OCI-LY1 (cell line): Measurements from ENCODE around the gene THAP6.

Experiments used
- H2AFZ ChIP-seq: fragments of 200-600 bp; sonication (generic), shearing (Covaris generic); 2 replicates; pipeline ENCODE4 v1.6.0; 2014; ENCODE audit warnings: antibody characterized with exemption, mild to moderate bottlenecking, low read length
- H3F3A ChIP-seq: fragments of 200-600 bp; sonication (generic), shearing (Covaris generic); 2 replicates; pipeline ENCODE4 v1.6.0; 2014; ENCODE audit warnings: mild to moderate bottlenecking, antibody characterized with exemption, low read length, moderate library complexity; ENCODE audit not compliant: insufficient read depth
- H3K27ac ChIP-seq: fragments of 200-600 bp; sonication (generic); 2 replicates; pipeline ENCODE4 v1.5.1; 2014; ENCODE audit warnings: low read length, mixed run types, mild to moderate bottlenecking, low read depth; ENCODE audit not compliant: poor library complexity, severe bottlenecking
- H3K27me3 ChIP-seq: fragments of 200-600 bp; sonication (generic); 2 replicates; pipeline ENCODE4 v1.6.0; 2014; ENCODE audit warnings: antibody characterized with exemption, mild to moderate bottlenecking, low read length, moderate library complexity; ENCODE audit not compliant: insufficient read depth
- H3K36me3 ChIP-seq: fragments of 200-600 bp; sonication (generic); 2 replicates; pipeline ENCODE4 v1.6.1; 2014; ENCODE audit warnings: mild to moderate bottlenecking, antibody characterized with exemption, low read length, moderate library complexity, mixed read lengths; ENCODE audit not compliant: insufficient read depth
- H3K4me1 ChIP-seq: fragments of 200-600 bp; sonication (generic); 2 replicates; pipeline ENCODE4 v1.5.1; 2014; ENCODE audit warnings: mild to moderate bottlenecking, low read length, moderate library complexity; ENCODE audit not compliant: insufficient read depth, severe bottlenecking
- H3K4me2 ChIP-seq: fragments of 200-600 bp; sonication (generic), shearing (Covaris generic); 2 replicates; pipeline ENCODE4 v1.6.1; 2014; ENCODE audit warnings: low read length
- H3K4me3 ChIP-seq: fragments of 200-600 bp; sonication (generic); 2 replicates; pipeline ENCODE4 v1.5.1; 2014; ENCODE audit warnings: low read length, low read depth, mild to moderate bottlenecking, mixed read lengths; ENCODE audit not compliant: poor library complexity, severe bottlenecking
- H3K79me2 ChIP-seq: fragments of 200-600 bp; shearing (Covaris generic); 2 replicates; pipeline ENCODE4 v1.6.1; 2016; ENCODE audit warnings: mixed run types, low read length, mixed read lengths; ENCODE audit not compliant: insufficient read depth
- H3K9ac ChIP-seq: fragments of 200-600 bp; sonication (generic), shearing (Covaris generic); 2 replicates; pipeline ENCODE4 v1.6.1; 2014; ENCODE audit warnings: mild to moderate bottlenecking, low read length, mixed read lengths
- H3K9me2 ChIP-seq: fragments of 200-600 bp; sonication (generic), shearing (Covaris generic); 2 replicates; pipeline ENCODE4 v1.6.1; 2014; ENCODE audit warnings: low read depth, mild to moderate bottlenecking, low read length, mixed read lengths
- H3K9me3 ChIP-seq: fragments of 200-600 bp; shearing (Covaris generic); 2 replicates; pipeline ENCODE4 v1.6.1; 2014; ENCODE audit warnings: low read length, mixed read lengths
- H4K20me1 ChIP-seq: fragments of 200-600 bp; sonication (generic), shearing (Covaris generic); 2 replicates; pipeline ENCODE4 v1.6.0; 2016; ENCODE audit warnings: mild to moderate bottlenecking, low read length; ENCODE audit not compliant: insufficient read depth
- EZH2 ChIP-seq: fragments of 200-600 bp; sonication (generic), shearing (Covaris generic); IDR thresholded peaks from 2 replicates; pipeline ENCODE4 v1.8.0; 2017; ENCODE audit warnings: borderline replicate concordance, mixed run types, mild to moderate bottlenecking, antibody characterized with exemption, low read length, moderate library complexity, mixed read lengths
- TF ChIP-seq, protein P1 (sequence below): fragments of 200-600 bp; sonication (generic), shearing (Covaris generic); IDR thresholded peaks from 2 replicates; pipeline ENCODE4 v1.5.1; 2017; ENCODE audit warnings: mild to moderate bottlenecking, antibody characterized with exemption, low read length, moderate library complexity, mixed read lengths

THAP6 gene

DNA sequence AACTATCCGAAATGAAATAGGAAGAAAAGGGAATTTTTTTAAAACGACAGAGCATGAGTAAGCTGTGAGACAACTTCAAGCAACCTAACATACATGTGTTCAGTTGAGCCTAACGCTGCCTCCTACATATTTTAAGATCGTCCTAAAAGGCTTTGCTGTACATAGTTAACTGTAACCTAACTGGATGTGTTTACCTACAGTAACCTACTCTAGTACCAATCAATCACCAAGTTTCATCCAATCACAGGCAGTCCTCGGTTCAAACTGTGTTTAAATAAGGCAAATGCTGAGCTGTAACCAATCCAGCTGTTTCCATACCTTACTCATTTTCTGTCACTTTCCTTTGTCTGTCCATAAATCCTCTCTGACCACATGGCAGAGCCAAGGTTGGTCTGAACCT is 17.1 kb upstream of the THAP6 start:
- Histone ChIP-seq H3F3A (no peaks in the 10 kb centered on the region), H3K9me2 (no peaks in the 10 kb centered on the region), H3K4me2 (no peak overlapping the region), H3K79me2 (0 out of 2 replicates have a peak, but pooled peaks cover 12% of the 10 kb centered on the region), H3K36me3 (peaks cover 65% of the 10 kb centered on the region), H3K27ac (no peak overlapping the region), H4K20me1 (no peaks in the 10 kb centered on the region), H3K9me3 (peaks cover 9% of the 10 kb centered on the region; the same call in 1 of the 2 replicates), H2AFZ (no peak overlapping the region), H3K4me3 (no peak overlapping the region), H3K27me3 (no peaks in the 10 kb centered on the region), H3K9ac (no peak overlapping the region), H3K4me1 (no peaks in the 10 kb centered on the region)
- TF ChIP-seq, protein P1, sequence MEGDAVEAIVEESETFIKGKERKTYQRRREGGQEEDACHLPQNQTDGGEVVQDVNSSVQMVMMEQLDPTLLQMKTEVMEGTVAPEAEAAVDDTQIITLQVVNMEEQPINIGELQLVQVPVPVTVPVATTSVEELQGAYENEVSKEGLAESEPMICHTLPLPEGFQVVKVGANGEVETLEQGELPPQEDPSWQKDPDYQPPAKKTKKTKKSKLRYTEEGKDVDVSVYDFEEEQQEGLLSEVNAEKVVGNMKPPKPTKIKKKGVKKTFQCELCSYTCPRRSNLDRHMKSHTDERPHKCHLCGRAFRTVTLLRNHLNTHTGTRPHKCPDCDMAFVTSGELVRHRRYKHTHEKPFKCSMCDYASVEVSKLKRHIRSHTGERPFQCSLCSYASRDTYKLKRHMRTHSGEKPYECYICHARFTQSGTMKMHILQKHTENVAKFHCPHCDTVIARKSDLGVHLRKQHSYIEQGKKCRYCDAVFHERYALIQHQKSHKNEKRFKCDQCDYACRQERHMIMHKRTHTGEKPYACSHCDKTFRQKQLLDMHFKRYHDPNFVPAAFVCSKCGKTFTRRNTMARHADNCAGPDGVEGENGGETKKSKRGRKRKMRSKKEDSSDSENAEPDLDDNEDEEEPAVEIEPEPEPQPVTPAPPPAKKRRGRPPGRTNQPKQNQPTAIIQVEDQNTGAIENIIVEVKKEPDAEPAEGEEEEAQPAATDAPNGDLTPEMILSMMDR = no peak
- no peak for TF ChIP-seq EZH2

DNA sequence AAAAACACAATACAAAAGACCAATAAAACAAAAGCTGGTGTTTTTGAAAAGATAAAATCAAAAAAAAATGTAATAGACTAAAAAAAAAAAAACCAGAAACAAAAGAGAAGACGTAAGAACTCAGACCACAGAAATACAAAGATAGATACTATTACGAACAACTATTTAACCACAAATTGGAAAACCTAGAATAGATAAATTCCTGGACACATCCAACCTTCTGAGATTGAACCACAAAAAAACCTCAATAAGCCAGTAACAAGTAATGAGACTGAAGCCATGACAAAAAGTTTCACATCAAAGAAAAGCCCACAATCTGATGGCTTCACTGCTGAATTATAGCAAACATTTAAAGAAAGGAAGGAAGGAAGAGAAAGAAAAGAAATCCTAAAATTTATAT is 16.2 kb upstream of the THAP6 start:
- Histone ChIP-seq H3K9ac (no peak overlapping the region), H3K4me1 (no peaks in the 10 kb centered on the region), H3K9me3 (peaks cover 9% of the 10 kb centered on the region; the same call in 1 of the 2 replicates), H2AFZ (no peak overlapping the region), H3K27me3 (no peaks in the 10 kb centered on the region), H3K9me2 (no peaks in the 10 kb centered on the region), H3K79me2 (0 out of 2 replicates have a peak, but pooled peaks cover 12% of the 10 kb centered on the region), H3K4me3 (no peak overlapping the region), H3F3A (no peaks in the 10 kb centered on the region), H3K36me3 (peaks cover 66% of the 10 kb centered on the region), H3K27ac (no peak overlapping the region), H4K20me1 (no peaks in the 10 kb centered on the region), H3K4me2 (no peak overlapping the region)
- TF ChIP-seq, protein P1 = no peak
- TF ChIP-seq EZH2 = no peak

DNA sequence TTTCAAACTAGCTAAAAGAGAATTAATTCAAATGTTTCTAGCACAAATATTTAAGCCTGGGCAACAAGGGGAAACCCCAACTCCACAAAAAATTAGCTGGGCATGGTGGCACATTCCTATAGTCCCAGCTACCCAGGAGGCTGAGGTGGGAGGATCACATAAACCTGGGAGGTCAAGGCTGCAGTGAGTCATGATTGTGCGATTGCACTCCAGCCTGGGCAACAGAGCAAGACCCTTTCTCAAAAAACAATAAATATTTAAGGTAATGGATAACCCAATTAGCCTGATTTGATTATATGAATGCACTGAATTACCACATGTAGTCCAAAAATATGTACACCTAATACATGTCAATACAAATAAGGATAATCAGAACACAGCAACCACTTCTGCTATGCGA is 14.4 kb upstream of the THAP6 start:
- no peak overlapping the region for H3K4me3 ChIP-seq
- peaks cover 80% of the 10 kb centered on the region for H3K36me3 ChIP-seq
- H3K9me3 ChIP-seq = peaks cover 9% of the 10 kb centered on the region; the same call in 1 of the 2 replicates

More for the DNA sequence above, 14.4 kb upstream of the THAP6 start:
- no peaks in the 10 kb centered on the region for H3K27me3 ChIP-seq
- H3K9ac ChIP-seq = no peak overlapping the region
- H3K4me1 ChIP-seq = no peaks in the 10 kb centered on the region
- no peaks in the 10 kb centered on the region for H3F3A ChIP-seq
- 0 out of 2 replicates have a peak, but pooled peaks cover 12% of the 10 kb centered on the region for H3K79me2 ChIP-seq
- H3K9me2 ChIP-seq = no peaks in the 10 kb centered on the region
- no peak for TF ChIP-seq EZH2
- TF ChIP-seq, protein P1 = no peak
- no peaks in the 10 kb centered on the region for H4K20me1 ChIP-seq
- H3K4me2 ChIP-seq = no peak overlapping the region
- no peak overlapping the region for H3K27ac ChIP-seq
- no peak overlapping the region for H2AFZ ChIP-seq
